ENCODE measurements around the gene PRMT1. TPM values are rescaled to one million over a fixed set of nuclear protein-coding genes. Genes with fewer than 3 reads are reported as not detected.
A peak's percentile ranks its signal among the peaks of the same experiment; 100 is the strongest.

Gene PRMT1
- total RNA-seq, 2 experiments from 2014 or later = 384 to 448 TPM

DNA sequence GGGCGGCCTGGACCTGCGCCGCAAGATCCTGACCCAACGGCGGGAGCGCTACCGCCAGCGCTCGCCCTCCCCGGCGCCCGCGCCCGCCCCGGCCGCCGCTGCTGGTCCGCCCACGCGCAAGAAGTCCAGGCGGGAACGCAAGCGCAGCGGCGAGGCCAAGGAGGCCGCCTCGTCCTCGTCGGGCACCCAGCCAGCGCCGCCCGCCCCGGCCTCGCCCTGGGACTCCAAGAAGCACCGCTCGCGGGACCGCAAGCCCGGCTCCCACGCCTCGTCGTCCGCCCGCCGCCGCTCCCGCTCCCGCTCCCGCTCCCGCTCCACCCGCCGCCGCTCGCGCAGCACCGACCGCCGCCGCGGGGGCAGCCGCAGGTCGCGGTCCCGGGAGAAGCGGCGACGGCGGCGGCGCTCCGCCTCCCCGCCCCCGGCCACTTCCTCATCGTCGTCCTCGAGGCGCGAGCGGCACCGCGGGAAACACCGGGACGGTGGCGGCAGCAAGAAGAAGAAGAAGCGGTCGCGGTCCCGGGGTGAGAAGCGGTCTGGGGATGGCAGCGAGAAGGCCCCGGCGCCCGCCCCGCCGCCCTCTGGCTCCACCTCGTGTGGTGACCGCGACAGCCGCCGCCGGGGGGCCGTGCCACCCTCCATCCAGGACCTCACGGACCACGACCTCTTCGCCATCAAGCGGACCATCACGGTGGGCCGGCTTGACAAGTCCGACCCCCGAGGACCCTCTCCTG lies 25.1 kb upstream of the PRMT1 start:
- Mint-ChIP-seq H3K27me3 (no peaks in the 10 kb centered on the region), H3K27ac (no peak overlapping the region), H3K4me3 (no peak overlapping the region), H3K36me3 (ENCODE audit: low read depth) (peaks cover 32% of the 10 kb centered on the region), H3K4me1 (no peaks in the 10 kb centered on the region), H3K9me3 (ENCODE audit: low read depth) (no peaks in the 10 kb centered on the region)
- ATAC-seq = no peak
- no peak for DNase-seq
- intact Hi-C loops (cut with DNase I, micrococcal nuclease) = no loop called here
- POLR2A ChIA-PET = no interaction called here
- CTCF ChIA-PET = no interaction called here

DNA sequence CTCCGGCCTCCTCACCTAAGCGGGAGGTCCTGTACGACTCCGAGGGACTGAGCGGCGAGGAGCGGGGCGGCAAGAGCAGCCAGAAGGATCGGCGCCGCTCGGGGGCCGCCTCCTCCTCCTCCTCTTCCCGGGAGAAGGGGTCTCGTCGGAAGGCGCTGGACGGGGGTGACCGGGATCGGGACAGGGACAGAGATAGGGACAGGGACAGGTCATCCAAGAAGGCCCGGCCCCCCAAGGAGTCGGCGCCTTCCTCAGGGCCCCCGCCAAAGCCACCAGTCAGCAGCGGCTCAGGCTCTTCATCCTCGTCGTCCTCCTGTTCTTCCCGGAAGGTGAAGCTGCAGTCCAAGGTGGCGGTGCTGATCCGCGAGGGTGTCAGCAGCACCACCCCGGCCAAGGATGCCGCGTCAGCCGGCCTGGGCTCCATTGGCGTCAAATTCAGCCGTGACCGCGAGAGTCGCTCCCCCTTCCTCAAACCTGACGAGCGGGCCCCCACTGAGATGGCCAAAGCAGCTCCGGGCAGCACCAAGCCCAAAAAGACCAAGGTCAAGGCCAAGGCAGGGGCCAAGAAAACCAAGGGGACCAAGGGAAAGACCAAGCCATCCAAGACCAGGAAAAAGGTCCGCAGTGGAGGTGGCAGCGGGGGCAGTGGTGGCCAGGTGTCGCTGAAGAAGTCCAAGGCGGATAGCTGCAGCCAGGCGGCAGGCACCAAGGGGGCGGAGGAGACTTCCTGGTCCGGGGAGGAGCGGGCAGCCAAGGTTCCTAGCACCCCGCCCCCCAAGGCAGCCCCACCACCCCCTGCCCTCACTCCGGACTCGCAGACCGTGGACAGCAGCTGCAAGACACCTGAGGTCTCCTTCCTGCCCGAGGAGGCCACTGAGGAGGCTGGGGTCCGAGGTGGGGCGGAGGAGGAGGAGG lies 24.3 kb upstream of the PRMT1 start:
- ATAC-seq (no peak), DNase-seq (no peak)
- ChIA-PET CTCF (no interaction called here), POLR2A (no interaction called here)
- no peak overlapping the region for H3K27ac Mint-ChIP-seq
- no peak overlapping the region for H3K4me3 Mint-ChIP-seq
- peaks cover 33% of the 10 kb centered on the region for H3K36me3 Mint-ChIP-seq (ENCODE audit: low read depth)
- no peaks in the 10 kb centered on the region for H3K4me1 Mint-ChIP-seq
- intact Hi-C loops (cut with DNase I, micrococcal nuclease) = no loop called here
- no peaks in the 10 kb centered on the region for H3K27me3 Mint-ChIP-seq
- no peaks in the 10 kb centered on the region for H3K9me3 Mint-ChIP-seq (ENCODE audit: low read depth)

DNA sequence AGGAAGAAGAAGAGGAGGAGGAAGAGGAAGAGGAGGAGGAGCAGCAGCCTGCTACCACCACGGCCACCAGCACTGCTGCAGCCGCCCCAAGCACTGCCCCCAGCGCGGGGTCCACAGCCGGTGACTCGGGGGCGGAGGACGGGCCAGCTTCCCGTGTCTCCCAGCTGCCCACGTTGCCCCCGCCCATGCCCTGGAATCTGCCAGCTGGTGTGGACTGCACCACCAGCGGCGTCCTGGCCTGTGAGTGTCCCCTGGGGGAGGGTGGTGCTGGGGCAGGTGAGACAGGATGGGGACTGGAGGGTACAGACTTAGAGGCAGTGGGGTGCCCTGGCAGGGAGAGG lies 23.6 kb upstream of the PRMT1 start:
- intact Hi-C loops (cut with DNase I, micrococcal nuclease) = no loop called here
- no peaks in the 10 kb centered on the region for H3K4me1 Mint-ChIP-seq
- no peak for ATAC-seq
- no peaks in the 10 kb centered on the region for H3K9me3 Mint-ChIP-seq (ENCODE audit: low read depth)
- H3K4me3 Mint-ChIP-seq = no peak overlapping the region
- ChIA-PET POLR2A (no interaction called here), CTCF (no interaction called here)
- no peak overlapping the region for H3K27ac Mint-ChIP-seq
- peaks cover 33% of the 10 kb centered on the region for H3K36me3 Mint-ChIP-seq (ENCODE audit: low read depth)
- H3K27me3 Mint-ChIP-seq = no peaks in the 10 kb centered on the region
- no peak for DNase-seq

DNA sequence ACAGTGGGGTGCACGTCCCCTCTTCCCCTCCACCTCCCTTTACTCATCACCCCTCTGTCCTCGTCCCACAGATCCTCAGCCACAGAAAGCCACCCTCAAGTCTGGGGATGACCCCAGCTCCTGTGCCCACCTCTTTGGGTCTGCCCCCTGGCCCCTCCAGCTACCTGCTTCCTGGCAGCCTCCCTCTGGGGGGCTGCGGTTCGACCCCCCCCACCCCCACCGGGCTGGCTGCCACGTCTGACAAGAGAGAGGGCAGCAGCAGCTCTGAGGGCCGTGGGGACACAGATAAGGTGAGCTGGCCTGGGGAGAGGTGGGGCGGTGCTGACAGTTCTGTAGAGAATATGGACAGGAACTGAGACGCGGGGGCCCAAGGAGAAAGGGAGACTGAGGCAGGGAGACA lies 22.5 kb upstream of the PRMT1 start:
- no peaks in the 10 kb centered on the region for H3K4me1 Mint-ChIP-seq
- ATAC-seq (no peak), DNase-seq (no peak)
- no peaks in the 10 kb centered on the region for H3K27me3 Mint-ChIP-seq
- intact Hi-C loops (cut with DNase I, micrococcal nuclease) = no loop called here
- ChIA-PET CTCF (interaction anchor here (1.6 kb wide), 1 partner anchor 9 kb away, joined by 5 read pairs; no protein-coding TSS in a partner anchor), POLR2A (no interaction called here)
- H3K4me3 Mint-ChIP-seq = no peak overlapping the region
- no peaks in the 10 kb centered on the region for H3K9me3 Mint-ChIP-seq (ENCODE audit: low read depth)
- H3K36me3 Mint-ChIP-seq (ENCODE audit: low read depth) = peaks cover 33% of the 10 kb centered on the region
- H3K27ac Mint-ChIP-seq = no peak overlapping the region

DNA sequence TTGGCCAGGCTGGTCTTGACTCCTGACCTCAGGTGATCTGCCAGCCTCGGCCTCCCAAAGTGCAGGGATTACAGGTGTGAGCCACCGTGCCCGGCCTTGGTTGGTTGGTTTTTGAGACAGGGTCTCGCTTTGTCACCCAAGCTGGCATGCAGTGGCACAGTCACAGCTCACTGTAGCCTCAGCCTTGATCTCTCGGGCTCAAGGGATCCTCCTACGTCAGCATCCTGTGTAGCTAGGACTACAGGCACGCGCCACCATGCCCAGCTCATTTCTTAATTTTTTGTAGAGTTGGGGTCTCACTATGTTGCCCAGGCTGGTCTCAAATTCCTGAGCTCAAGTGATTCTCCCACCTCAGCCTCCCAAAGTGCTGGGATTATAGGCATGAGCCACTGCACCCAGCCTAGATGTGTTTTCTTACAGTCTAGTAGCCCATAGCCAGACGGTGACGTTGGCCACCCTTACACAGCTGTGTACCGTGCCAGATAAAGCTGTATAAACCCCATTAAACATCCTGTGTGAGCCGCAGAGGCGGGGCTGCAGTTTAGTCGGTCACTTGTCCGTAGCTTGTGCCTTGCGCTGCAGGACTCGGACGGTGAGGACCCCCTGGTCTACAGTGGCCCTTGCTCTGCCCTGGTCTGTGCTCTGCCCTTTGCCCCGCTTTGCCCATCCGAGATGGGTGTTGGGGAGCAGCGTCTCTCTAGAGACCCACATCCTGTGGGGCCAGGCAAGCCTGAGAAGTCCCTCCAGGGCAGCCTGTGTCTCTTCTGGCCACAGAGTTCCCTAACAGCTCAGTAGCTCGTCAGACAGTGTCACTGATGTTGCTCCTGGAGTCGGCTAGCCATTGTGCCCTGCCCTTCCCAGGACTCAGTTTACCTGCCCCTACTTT lies 21.3 kb upstream of the PRMT1 start:
- Mint-ChIP-seq H3K4me3 (no peak overlapping the region), H3K9me3 (ENCODE audit: low read depth) (no peaks in the 10 kb centered on the region), H3K36me3 (ENCODE audit: low read depth) (peaks cover 41% of the 10 kb centered on the region), H3K27ac (no peak overlapping the region), H3K4me1 (no peaks in the 10 kb centered on the region), H3K27me3 (no peaks in the 10 kb centered on the region)
- ATAC-seq = no peak
- DNase-seq = no peak
- intact Hi-C loops (cut with DNase I, micrococcal nuclease) = no loop called here
- ChIA-PET CTCF (interaction anchor here (1.1 to 1.6 kb wide), 2 partner anchors 8 to 16 kb away, joined by 3 to 5 read pairs; no protein-coding TSS in a partner anchor), POLR2A (no interaction called here)

DNA sequence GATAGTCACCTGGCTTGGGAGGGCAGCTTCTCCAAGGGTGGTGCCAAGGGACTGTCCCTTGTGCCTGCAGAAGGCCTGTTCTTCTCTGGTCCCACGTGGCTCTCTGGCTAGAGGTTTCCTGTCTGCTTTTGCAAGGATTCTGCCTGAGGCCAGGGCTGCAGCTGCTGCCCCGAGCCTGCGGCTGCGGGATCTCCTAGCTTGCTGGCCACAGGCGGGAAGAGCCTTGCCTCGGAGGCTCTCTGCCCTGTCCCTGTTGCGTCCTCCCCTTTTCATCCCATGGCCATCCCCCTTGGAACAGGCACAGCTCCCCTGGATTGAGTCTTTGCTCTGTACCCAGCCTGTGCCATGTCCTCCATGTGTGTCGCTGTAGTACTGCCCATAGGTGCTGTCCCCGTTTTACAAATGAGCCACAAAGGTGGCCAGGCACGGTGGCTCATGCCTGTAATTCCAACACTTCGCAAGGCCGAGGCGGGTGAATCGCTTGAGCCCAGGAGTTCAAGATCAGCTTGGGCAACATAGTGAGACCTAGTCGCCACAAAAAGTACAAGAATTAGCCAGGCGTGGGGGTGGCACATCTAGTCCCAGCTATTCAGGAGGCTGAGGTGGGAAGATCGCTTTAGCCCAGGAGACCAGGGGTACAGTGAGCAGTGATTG lies 20.5 kb upstream of the PRMT1 start:
- Mint-ChIP-seq H3K4me1 (no peaks in the 10 kb centered on the region), H3K36me3 (ENCODE audit: low read depth) (peaks cover 39% of the 10 kb centered on the region), H3K27ac (no peak overlapping the region), H3K9me3 (ENCODE audit: low read depth) (no peaks in the 10 kb centered on the region), H3K27me3 (no peaks in the 10 kb centered on the region), H3K4me3 (no peak overlapping the region)
- CTCF ChIA-PET = interaction anchor here (0.6 to 1.1 kb wide), 4 partner anchors 16 to 540 kb away, joined by 3 to 4 read pairs (median 3); partner anchors contain the start of gene RRAS
- DNase-seq = no peak
- intact Hi-C loops (cut with DNase I, micrococcal nuclease) = no loop called here
- POLR2A ChIA-PET = interaction anchor here (0.5 kb wide), 1 partner anchor 15 kb away, joined by 4 read pairs; the partner anchor contains the start of gene SCAF1
- no peak for ATAC-seq

DNA sequence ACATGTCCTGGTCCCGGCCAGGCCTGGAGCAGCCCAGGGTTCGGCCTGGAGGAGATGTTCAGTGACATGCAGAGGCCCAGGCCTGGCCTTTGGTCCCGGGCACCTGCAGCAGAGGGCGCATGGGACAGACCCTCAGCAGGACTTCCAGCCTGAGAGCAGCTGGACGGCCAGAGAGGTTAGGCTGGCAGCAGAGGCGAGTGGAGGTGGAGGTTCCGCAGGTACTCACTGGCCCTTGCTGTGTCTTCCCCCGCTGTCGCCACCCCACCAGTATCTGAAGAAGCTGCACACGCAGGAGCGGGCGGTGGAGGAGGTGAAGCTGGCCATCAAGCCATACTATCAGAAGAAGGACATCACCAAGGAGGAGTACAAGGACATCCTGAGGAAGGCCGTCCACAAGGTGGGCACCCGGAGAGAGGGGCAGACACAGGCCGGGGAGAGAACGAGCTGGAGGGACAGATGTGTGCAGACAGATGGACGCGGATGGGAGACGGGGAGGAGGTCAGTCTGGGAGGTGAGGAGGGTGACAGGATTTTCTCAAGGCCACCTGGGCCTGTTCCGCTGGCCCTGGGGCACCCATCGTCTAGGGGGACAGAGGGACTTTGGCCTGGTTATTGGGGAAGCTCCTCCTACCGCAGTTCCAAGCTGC lies 19.5 kb upstream of the PRMT1 start:
- H3K4me3 Mint-ChIP-seq = no peak overlapping the region
- H3K9me3 Mint-ChIP-seq (ENCODE audit: low read depth) = no peaks in the 10 kb centered on the region
- DNase-seq = no peak
- ChIA-PET POLR2A (no interaction called here), CTCF (interaction anchor here (0.6 to 1.0 kb wide), 2 partner anchors 18 to 43 kb away, joined by 3 to 4 read pairs; partner anchors contain the start of gene RRAS)
- H3K27ac Mint-ChIP-seq = peak overlapping the region; percentile 19
- ATAC-seq = no peak
- H3K27me3 Mint-ChIP-seq = no peaks in the 10 kb centered on the region
- peaks cover 47% of the 10 kb centered on the region for H3K36me3 Mint-ChIP-seq (ENCODE audit: low read depth)
- peaks cover 3% of the 10 kb centered on the region for H3K4me1 Mint-ChIP-seq
- intact Hi-C loops (cut with DNase I, micrococcal nuclease) = no loop called here

DNA sequence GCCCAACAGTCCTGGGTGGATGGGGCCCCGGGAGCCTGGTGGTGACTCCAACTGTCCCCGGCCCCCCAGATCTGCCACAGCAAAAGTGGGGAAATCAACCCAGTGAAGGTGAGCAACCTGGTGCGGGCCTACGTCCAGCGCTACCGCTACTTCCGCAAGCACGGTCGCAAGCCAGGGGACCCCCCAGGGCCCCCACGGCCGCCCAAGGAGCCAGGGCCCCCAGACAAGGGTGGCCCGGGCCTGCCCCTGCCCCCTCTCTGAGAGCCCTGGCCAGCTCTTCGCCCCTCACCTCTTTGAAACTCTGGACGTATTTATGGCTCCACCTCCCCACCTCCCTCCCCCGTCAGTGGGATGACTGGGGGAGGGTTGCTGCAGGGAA lies 18.9 kb upstream of the PRMT1 start:
- peaks cover 49% of the 10 kb centered on the region for H3K36me3 Mint-ChIP-seq (ENCODE audit: low read depth)
- ATAC-seq (no peak), DNase-seq (no peak)
- ChIA-PET POLR2A (no interaction called here), CTCF (no interaction called here)
- intact Hi-C loops (cut with DNase I, micrococcal nuclease) = no loop called here
- H3K27ac Mint-ChIP-seq = no peak overlapping the region
- H3K9me3 Mint-ChIP-seq (ENCODE audit: low read depth) = no peaks in the 10 kb centered on the region
- H3K27me3 Mint-ChIP-seq = no peaks in the 10 kb centered on the region
- peaks cover 8% of the 10 kb centered on the region for H3K4me1 Mint-ChIP-seq
- no peak overlapping the region for H3K4me3 Mint-ChIP-seq

DNA sequence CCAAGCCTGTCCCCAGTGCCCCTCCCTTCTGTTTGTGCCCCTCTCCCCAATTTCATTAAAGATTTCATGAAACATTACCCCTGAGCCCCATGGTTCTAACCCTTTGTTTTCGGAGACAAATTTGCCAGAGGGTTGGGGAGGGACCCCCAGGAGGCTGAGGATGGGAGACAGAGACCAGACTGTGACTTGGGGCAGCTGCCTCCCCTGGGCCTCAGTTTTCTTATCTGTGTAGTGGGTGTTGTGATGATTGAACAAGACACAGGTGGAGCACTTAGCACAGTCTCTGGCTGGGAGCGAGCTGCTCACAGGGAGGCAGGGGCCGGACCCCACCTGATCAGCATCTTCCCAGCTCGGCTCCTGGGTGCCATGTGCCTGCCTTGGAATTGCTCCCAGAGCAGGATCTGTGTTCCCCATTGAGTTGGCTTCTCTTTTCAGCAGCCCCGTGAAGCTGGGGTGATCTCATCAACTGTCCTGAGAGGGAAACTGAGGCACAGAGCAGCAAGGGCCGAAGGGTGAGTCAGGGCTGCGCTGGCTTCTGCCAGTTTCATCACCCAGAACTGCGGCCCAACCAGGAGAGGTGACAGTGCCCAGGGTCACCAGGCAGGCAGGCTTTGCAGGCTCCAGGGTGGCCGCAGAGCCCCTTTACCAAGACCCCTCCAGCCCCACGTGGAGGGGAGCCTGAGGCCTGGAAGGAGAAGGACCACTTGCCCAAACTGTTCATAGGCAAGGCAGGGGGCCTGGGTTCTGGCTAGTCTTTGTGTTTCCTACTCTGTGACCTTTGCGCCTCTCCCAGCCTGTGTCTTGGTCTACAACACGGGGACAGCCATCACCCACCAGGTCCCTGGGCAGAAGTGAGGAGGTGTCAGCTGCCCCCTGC lies 18.3 kb upstream of the PRMT1 start:
- Mint-ChIP-seq H3K4me1 (peaks cover 14% of the 10 kb centered on the region), H3K27me3 (no peaks in the 10 kb centered on the region), H3K9me3 (ENCODE audit: low read depth) (no peaks in the 10 kb centered on the region), H3K27ac (no peak overlapping the region), H3K4me3 (no peak overlapping the region), H3K36me3 (ENCODE audit: low read depth) (peaks cover 46% of the 10 kb centered on the region)
- no peak for DNase-seq
- intact Hi-C loops (cut with DNase I, micrococcal nuclease) = no loop called here
- ATAC-seq = no peak
- CTCF ChIA-PET = interaction anchor here (0.6 kb wide), 1 partner anchor 1414 kb away, joined by 3 read pairs; no protein-coding TSS in a partner anchor
- POLR2A ChIA-PET = no interaction called here

DNA sequence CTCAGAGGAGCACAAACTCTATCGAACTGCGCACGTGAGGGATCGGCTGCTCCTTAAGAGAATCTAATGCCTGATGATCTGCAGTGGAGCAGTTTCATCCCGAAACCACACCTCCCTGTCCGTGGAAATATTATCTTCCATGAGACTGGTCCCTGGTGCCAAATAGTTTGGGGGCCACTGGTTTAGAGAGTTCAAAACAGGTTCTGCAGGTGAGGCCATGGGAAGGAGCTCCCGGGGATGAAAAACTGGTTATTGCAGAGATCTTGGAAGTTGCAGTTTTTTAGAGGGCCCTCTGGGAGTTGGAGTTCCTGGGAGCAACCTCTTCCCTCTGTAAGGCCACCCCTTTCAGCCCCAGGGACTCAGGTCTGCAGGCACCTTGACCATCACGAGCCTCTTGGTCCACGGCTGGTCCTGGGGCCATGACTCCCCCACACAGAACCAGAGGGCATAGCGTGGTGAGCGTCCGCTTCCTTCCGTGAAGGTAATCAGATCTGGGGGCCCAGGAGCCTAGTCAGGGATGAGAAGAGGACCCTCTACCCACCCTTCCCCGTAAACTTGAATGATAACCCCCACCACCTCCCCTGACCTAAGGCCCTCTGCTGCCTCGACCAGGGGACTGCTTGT lies 16.6 kb upstream of the PRMT1 start:
- ChIA-PET CTCF (no interaction called here), POLR2A (no interaction called here)
- Mint-ChIP-seq H3K9me3 (ENCODE audit: low read depth) (no peaks in the 10 kb centered on the region), H3K27me3 (no peaks in the 10 kb centered on the region), H3K4me1 (peaks cover 19% of the 10 kb centered on the region), H3K36me3 (ENCODE audit: low read depth) (peaks cover 45% of the 10 kb centered on the region), H3K27ac (no peak overlapping the region), H3K4me3 (no peak overlapping the region)
- ATAC-seq (no peak), DNase-seq (no peak)
- intact Hi-C loops (cut with DNase I, micrococcal nuclease) = loop anchor here in 1 of 2 experiments (10.0 kb wide), 1 partner anchor 1336 kb away; the partner anchor contains the start of gene EMP3

All from activated CD4-positive, alpha-beta T cell treated with anti-CD3 and anti-CD28 coated beads for 36 hours (primary cell).